Activated T-helper 1 cell treated with Interleukin-2 at 50 U/mL for 16 hours (primary cell): ENCODE results near the gene CTU1.

Source experiments
- DNase-seq: peaks from one replicate; pipeline ENCODE4 v3.0.0-alpha.2; 2020; ENCODE audit warnings: low read depth

The CTU1 gene

DNA sequence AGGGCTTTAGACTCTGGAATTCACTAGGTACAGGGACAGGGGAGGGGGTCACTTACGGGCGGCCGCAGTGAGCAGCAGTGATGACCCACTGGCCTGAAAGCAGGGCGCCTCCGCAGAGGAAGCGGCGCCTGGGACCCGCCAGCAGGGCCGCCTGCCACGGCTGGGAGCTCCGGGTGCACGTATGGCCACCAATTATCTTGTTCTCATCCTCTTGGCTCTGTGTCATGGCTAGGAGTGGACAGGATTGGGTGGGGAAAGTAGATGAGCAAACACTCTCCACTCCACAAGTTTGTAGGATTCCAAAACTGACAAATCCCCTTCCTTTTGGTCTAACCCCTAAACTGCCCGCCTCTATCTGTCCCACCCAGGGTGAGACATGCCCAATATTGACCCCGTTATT, 26.7 kb downstream of the CTU1 start:
- DNase-seq = no peak

DNA sequence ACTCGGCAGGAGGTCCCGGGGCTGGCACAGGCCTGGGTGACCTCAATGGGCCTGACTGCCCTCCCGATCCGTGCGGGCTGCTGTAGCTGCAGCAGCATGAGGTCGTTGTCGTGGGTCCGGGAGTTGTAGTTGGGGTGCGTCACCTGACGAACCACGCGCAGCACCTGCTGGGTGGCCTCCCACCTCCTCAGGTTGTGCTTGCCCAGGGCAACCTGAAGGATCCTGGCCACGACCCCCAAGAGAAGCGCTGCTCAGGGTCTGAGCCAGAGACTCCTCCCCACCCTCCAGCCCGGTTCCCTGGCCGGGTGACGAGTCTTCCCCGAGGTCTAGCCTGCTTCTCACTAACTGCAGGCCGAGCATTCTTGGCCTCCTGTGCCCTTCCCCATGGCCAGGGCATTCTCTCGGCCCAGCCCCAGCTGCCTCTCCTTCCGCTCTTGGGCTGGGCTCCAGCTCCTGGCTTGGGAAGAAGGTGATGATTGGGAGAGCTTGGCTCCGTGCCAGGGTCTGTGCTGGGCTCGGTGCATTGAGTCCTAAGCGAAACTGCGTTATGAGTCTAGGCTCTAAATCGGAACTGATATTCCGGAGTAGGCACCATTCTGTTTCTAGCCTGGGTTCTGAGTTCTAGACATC, 28.6 kb downstream of the CTU1 start:
- DNase-seq = no peak

DNA sequence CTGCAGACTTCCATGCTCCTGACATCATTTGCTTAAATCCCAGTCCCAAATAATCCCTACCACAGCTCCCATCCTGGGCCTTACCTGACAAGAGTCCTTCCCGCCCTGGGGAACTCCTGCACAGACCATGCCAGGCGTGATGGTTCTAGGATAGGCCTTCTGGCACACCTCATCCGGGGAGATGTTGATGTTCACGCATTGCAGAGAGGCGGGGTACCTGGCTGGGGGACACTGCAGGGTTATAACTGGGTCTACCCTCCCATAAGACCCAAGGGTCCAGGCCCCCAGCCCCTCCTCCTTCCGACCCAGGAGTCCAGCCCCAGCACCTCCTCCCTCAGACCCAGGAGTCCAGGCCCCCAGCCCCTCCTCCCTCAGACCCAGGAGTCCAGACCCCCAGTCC, 29.5 kb downstream of the CTU1 start:
- no peak for DNase-seq

DNA sequence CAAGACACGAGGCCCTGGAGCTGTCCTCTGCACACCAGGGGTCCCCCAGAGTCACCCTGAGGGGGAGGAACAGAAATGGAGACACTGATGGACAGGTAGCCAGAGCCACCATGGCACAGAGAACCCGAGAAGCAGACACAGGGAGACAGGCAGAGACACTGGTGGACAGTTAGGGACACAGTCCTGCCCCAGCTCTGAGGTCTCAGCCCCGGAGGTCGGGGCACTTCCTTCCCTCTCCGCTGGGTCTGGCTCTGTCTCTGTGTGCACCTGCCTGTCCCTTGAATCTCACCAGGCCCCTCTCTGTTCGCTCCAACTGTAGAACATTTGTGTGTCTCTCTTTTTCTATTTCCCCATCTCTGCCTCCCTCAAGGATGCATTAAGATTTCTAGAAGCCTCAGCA, 30.1 kb downstream of the CTU1 start:
- DNase-seq = no peak

DNA sequence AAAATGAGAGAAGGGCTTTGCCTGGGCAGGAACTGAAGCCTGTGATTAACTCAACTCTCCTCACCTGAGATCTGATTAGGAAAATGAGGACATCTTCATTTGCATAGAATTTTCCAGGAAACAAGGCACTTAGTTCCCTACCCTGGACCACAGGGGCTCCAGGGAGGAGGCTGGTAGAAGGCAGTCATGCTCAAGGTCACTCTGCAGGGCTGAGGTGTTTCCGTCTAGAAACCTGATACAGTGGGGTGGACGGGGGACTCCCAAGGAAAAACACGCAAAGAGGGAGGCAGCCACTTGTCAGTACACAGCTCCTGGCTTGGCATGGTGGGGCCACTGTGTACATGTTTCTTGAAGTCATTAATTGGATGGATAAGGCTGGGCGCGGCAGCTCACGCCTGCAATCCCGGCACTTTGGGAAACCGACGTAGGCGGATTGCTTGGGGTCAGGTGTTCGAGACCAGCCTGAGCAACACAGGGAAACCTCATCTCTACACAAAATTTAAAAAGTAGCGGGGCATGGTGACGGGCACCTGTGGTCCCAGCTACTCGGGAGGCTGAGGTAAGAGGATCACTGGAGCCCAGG, 31.5 kb downstream of the CTU1 start:
- no peak for DNase-seq

DNA sequence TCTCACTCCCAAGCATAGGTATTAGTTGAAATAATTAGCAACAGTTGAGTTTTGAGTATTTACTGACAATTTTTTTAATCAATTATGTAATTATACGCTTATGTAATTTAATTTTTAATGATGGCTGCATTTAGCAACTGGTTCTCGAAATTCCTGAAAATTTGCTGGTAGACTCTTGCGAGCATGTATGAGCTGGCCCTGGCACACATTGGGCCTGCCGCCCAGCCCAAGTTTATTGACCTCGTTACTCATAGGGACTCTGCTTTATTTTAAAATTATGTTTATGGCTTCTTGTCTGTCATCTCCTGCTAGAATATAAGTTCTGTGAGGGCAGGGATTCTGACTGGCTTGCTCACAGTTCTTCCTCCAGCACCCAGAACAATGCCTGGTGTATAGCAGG, 32.2 kb downstream of the CTU1 start:
- DNase-seq = no peak

DNA sequence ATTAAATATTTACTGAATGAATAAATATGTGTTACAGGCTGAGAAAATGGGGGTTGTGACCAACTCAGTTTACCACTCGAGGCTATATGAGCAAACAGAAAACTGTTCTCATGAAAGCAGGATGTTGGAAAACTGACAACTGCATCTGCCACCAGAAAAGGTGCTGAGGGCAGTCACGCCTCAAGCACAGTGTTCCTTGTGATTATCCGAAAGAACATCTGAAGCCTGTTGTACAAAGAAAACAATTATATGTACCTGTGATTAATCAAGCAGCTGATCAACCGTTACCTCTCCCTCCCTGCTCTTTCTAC, 37.2 kb downstream of the CTU1 start:
- DNase-seq = no peak

DNA sequence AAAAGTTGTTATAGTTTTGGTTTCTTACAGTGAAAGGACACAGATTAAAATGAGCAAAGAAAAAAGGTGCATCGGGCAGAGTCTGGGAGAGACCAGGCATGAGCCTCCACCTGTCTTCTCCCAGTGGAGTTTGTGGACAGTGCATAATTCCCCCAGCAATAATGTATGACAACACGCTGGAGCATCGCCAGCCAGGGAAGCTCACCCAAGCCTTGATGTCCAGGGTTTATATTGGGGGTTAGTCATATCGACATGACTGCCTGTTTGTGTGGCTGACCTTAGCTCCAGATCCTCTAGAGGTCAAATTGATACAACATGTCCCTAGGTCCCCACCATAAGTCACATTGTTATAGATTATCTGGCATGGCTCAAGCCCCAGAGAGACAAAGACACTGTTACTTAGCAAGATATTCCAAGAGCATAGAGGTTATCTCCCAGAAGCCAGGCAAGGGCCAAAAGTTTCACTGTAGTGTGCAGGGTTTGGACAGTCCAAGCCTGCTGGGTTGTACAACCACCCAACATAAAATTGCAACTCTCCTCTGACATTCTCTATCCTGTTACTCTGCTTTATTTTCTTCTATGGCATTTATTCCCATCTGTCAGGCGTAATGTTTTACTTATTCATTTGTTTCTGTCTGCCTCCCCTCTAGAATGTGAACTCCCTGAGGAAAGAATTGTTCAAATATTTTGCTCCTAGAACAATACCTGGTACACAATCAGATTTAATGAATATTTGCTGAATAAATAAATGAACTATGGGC, 37.7 kb downstream of the CTU1 start:
- no peak for DNase-seq

DNA sequence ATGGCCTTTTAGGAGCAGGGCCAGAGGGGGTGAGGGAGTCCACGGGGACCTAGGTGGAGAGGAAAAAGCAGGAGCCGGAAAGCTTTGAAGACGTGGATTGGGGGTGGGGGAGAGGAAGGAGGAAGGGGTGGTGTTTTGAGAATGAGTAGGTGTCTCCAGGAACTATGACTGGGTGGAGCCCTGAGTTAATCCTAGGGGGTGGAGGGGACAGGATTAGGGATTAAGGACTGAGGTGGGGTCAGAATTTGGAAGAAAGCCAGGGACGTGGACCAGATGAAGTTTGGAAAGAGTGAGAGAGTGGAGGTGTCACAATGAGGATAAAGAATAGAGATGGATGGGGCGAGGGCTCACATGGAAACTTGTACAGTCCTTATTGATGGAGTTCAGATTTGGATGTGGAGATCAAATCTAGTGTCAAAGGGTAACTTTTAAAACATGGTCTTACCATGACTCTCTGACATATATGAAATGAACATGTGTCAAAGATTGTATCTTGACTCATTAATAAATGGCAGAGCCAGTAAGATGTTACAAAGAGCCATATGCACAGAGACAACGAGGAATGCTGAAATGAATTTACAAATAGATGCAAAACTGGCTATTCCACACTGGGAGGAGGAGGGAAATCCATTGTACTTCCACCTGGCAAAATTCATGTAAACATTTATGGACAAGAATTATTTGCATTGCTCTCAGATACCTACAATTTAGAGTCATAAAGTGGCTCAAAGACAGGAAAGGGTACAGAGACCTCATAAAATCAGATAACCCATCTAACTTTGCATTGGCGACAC, 41.6 kb downstream of the CTU1 start:
- DNase-seq = no peak

DNA sequence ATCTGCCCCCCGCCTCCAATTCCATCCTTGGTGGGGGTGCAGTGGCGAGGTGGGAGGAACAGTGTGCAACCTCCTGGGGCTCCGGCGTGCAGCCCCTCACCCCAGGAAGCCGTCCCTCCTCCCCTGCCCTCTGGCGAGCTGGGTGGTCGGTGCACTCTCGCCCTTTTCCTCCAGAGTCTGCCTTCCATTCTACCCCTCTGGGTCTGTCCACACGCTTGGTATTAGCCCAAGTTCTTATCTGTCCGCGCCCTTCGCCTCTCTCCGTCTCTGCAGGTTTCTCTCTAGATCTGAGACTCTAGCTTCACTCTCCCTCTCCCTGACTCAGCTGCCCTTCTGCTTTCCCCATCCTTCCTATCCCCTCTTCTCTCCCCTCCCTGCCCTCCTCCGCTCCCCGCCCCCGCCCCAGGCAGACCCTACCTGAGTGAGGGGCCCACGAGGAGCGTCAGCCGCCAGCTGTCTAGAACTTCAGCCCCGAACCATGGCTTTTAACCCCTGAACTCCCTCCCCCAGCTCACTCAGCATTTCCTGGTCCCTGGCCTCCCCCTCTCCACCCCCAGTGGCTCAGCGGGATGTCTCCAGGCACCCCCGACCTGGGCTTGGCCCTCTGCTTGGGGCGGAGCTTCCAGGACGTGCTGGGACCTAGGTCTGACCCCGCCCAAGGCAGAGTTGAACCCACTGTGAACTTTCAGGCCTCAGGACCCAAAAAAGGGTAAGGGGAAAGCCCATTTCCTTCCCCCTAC, 42.8 kb downstream of the CTU1 start:
- DNase-seq = no peak

DNA sequence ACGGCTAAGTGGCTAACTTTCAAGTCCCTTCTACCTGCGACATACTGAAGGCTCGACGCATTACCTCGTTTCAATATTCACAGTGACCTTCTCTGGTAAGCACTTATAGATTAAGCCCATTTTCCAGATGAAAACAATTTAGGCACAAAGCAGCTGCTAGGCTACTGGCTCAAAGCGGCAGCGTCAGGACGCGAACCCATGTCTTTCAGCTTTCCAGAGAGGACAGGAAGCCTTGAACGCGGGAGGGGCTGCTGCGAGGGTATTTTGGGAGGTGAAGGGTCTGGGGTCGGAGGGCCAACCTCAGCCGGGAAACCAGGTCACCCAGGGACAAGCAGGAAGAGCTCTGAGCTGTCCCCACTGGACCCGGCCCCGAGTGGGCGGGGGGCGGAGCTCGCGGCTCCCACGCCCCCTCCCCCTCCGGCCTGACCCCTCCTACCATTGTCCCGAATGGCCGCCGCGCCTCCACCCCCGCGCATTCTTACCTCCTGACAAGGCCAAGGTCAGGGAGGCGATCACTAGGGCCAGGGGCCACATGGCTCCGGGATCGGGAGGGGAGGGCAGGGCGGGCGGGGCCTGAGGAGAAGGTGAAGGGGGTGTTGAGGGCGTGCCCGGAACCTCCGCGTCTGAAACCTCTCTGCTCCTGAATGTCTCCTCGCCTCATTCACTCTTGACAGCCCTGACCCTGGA, 43.5 kb downstream of the CTU1 start, which contains the start of gene KLK13:
Gene KLK13, minus strand, starts transcription at position 559 of the 687 bp plus-strand sequence. Its CDS starts 25 bp downstream, at position 534.
- DNase-seq = no peak

DNA sequence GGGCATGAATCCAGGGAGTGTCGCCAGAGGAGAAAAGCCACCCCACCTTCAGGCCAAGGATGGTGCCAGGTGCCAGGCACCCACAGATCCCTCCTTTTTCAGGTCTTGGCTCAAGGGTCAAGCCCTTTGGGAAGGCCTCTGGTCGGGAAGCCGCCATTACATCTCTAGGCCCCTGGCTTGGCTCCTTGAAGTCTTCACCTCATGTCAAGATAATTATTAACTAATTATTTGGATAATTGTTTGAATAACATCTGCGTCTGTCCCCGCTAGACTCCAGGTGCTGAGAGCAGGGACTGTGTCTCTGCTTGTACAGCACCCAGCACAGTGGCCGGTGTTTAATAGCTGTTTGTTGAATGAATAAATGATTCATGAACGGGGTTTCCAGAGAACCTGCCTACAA, 44.5 kb downstream of the CTU1 start:
- DNase-seq = no peak

DNA sequence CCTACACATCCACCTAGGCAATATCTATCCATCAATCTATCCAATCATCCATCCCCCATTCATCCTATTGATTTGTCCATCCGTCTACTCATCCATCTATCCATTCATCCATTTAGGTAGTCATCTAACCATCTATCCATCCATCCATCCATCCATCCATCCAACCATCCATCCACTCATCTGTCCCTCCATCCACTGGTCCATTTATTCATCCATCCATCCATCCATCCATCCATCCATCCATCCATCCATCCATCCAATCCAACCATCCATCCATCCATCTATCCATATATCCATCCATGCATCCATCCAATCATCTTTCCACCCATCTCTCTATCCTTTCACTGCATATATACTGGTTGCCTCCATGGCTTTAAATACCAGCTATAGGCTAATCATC, 47.2 kb downstream of the CTU1 start:
- DNase-seq = no peak

DNA sequence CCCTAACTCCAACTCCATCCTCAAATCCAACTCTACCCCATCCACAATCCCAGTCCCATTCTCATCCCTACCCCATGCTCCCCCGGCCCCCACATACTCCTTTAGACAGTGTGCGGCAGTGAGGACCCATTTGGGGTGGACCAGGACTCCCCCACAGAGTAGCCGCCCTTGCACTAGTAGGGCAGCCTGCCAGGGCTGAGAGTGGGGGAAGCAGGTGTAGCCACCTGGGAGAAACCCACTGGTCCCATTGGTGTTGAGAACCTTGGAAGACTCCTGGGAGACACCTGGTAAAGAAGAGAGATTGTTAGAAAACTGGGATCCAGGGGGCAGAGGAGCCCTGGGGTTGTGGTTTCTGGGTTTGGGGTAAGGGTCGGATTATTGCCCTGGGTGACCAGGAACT, 47.9 kb downstream of the CTU1 start:
- DNase-seq = no peak

DNA sequence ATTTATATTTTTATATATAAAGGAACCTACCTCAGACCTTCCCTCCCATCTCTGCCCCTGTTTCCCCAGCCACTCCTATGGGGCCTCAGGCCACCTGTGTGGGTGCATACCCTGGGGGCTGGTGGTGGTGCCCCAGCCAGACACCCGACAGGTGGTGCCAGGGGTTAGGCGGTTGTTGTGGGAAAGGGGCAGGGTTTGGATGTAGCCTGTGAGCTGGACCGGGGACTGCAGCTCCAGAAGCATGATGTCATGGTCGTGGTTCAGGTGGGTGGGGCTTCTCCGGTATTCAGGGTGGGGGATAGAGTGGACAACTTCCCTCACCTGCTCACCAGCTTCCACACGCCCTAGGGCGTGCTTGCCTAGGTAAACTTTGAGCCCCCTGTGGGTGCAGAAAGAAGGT, 48.5 kb downstream of the CTU1 start:
- DNase-seq = no peak

DNA sequence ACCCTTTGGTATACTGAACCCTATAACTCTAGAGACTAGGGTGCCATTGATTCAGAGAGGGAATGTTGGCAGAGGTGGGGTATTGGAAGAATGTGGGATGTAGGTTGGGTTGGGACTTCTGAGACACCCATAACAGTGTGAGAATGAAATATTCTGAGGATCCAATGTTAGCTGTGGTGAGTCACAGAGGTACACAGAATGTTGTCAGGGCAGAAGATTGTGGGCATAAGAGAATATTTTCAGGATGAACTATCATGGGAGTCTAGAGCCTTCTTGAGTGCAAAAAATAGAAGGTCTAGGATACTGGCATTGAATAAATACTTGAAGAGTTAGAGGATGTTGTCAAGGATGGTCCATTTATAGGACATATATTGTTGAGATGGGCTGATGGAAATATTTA, 52.3 kb downstream of the CTU1 start:
- DNase-seq = no peak
